Measurements from ENCODE around the gene TSC22D3.
"Not testable (repeated sequence)": the region's sequence is repeated elsewhere in the genome, so short reads cannot be mapped to it uniquely, and the experiment has no call there.

The TSC22D3 gene

DNA sequence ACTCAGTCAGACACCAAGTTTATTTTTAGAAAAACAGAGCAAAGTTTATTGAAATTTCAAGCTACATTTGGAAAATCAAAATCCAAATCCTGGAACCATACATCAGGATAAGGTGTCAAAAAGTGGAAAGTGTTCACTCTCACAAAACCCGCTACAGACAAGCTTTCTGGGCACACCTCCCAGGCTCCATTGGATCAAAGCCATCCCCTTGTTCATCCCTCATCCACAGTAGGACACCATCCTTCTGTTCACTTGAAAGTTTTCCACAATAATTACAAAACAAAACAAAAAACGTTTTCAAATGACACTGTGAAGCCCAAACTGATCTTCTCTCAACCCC is 62.4 kb downstream of the TSC22D3 start:
- peak in 4 of 58 donors; percentile 0 to 3 (median 2) for DNase-seq

DNA sequence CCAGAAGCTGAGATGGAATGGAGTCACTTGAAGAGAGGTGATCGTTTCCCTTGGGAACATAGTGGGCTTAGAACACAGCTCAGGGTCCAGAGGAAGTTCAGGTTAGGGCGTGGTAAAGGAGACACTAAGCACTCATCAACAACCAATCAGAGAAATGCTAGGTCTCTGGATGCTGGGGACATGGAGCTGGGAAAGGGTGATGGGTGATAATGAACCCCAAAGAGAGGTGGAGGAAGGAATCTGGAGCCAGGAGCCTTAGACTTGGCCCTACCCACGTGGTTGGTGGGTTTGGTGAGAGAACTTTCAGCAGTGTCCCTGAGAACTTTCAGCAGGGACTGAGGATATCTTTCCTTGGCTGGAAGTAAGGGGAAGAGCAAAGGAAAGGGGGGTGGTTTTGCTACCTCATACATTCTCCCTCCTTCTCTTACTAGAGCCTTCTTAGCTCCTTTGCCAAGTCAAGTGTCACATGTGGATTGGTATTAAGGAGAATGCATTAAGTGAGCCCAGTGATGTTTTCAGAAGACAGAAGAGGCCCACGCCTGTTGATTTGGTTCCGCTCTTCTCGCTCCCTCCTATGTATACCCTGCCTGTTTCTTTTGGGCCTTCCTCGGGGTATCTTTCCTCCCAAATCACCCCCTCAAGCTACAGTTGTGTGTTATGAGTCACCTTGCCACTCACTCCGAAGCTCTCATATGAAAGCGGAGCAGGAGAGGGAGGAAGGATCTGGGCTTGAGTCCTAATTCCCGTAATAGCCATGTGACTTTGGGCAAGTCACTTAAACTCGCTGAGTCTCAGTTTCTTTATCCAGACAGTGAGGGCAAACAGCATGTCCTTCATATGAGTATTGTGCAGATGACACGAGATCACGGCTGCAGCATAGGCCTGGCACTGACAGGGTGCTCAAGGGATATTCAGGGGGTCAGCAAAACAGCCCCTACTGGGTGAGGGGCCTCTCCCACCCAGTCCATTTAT is 63.1 kb downstream of the TSC22D3 start:
- DNase-seq: peak in 1 of 58 donors; percentile 1

DNA sequence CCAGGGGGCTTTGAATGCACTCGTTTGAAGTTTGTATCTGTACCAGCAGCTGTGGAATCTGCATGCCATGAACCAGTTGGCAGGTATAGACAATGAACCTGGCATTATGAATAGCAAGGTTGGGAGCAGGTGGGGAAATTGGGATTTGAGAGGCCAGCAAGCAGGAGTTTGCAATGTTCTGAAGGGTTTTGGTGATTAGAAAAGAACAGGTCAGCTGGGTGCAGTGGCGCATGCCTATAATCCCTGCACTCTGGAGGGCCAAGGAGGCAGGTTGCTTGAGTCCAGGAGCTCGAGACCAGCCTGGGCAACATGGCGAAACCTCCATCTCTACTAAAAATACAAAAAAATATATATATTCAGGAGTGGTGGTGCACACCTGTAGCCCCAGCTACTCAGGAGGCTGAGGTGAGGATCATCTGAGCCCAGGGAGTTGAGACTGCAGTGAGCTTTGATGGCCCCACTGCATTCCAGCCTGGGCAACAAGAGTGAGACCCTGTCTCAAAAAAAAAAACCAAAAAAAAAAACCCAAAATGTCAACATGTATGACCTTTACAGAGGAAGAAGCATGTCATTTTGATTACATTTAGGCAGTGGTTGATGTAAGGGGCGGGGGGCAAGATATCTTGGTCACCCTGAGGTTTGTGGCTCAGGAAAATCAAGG is 63.9 kb downstream of the TSC22D3 start:
- DNase-seq: no peak

DNA sequence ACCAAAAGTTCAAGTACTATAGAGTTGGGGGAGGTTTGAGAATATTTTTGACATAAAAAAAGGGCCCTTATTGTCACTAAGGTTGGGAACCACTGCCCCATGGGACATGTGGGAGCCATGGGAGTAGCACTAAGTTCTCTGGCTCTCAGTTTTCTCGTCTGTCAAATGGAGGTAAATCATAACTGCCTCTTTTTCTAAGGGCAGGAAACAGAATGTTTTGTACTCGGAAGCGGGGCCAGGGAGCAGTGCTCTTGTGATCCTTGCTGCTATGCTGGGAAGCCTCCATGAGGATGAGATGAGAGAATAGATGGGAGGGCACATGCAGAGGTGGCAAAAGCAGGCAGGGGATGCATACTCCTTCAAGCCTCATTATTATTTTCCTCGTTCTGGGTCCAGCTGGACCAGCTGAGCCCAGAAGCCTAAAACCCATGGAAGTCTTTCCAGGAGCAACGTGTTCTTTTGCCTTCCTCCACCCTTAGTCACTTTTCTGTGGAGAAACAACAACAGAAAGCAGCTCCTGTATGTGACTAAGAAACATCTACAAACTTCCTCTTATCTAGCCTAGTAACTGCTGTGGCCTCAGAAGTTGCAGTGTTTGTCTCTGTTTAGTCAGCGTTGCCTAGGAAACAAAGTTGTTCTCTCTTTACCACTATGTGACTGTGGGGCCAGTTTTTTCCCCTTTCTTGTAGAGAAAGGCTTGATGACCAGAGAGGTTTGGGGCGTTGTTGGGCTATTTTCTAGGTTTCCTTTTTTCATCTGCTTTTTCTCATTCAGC is 64.8 kb downstream of the TSC22D3 start:
- DNase-seq: peak in 2 of 58 donors; percentile 1 to 31

DNA sequence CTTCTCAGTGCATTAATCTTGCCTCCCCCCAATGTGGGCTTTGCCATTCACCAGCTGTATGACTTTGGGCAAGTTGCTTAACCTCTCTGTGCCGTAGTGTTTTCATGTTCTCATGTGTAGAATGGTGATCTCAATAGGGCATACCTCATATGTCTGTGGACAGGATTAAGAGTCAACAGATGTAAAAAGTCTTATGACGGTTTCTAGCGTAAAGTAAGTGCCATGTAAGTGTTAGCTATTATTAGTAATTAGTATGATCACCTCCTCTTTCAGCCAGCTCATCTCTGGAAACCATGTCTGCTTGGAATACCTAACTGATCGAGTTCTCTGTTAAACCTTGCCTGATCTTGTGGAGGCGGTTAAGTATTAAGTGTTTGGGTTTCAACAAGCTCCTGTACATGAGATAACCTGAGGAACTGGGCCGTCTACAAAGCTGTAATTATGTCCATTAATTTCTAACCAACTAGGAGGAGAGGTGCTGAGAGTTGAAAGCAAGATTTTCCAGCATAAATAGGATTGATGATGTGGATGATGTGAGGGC is 66.3 kb downstream of the TSC22D3 start:
- no peak for DNase-seq

DNA sequence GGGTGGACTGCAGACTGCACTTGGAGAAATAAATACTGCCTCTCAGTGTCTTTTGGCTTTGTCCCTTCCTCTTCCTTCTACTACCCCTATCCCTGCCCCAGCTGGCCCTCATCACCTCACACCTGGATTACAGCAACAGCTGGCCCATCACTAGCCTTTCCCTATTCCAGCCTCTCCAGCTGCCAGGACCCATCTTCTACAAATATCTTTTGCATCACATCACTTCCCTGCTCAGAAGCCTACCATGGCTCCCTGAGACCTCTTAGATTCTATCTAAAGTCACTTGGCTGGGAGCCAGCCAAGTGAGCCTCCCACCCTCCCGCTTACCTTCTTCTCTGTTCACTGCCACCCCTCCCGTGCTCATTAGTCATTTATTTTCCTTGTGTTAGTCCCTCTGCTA is 66.8 kb downstream of the TSC22D3 start:
- DNase-seq: no peak

DNA sequence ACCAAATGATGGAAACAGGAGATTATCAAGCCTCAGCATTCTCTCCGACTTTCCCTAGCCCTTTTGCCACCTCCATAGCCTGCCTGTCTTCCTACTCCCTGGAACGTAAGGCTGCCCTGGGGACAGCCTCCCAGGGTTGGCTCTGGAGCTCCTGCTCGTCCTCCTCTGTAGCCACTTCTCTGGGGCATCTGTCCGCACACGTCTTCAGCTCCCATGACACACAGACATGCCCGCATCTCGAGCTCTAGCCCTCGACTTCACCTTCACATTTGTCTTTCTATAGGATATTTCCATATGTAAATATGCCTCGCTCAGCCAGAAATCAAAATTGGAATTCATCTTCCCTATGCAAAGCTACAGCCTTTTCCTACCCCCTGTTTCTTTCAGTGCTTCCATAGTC is 67.7 kb downstream of the TSC22D3 start:
- no peak for DNase-seq

DNA sequence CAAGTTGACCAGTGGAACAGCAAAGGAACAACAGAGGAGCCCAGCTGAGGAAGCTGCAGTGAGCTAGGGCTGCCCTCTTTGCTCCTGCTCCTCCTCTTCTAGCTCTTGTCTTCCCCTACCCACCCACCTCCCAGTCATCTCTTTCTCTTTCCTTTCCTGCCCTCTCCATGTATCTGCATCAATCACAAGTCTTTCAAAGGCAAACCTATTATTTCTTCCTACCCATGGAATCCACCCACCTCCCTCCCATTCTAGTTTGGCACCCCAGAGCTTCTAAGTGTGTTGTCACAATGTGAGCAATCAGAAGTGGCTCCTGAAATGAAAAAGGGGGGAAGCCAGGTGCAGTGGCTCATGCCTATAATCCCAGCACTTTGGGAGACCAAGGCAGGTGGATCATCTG is 69.3 kb downstream of the TSC22D3 start:
- DNase-seq: no peak

DNA sequence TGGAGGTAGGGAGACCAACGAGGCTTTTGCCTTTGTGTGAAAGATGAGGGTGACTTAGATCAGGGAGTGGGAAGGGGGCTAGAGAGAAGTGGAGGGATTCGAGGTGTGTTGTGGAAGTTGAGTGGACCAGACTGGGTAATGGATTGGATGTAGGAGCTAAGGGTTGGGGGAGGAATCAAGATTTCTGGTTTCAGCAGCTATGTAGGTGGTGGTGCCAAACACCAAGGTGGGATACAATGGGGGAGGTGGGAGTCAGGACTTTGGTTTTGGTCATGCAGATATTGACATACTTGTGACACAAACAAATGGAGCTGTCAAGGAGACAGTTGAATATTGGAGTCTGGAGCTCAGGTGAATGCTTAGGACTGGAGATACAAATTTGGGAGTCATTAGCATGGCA is 71.0 kb downstream of the TSC22D3 start:
- no peak for DNase-seq

DNA sequence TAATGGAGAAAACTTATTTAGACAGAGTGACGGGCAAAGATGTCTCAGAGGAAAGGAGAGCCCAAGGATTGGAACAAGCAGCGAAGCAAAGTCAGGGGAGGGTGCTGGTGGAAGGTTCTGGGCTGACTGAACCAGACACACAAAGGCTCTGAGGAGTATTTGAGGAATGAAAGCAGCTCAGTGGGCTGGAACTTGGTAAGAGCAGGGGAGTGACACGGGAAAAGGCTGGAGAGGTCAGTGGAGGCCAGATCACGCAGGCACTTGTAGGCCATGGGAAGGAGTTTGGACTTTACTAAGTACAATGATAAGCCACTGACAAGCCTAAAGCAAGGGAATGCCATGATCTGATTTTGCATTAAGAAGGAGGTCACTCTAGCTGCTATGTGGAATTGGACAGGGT is 71.4 kb downstream of the TSC22D3 start:
- no peak for DNase-seq

DNA sequence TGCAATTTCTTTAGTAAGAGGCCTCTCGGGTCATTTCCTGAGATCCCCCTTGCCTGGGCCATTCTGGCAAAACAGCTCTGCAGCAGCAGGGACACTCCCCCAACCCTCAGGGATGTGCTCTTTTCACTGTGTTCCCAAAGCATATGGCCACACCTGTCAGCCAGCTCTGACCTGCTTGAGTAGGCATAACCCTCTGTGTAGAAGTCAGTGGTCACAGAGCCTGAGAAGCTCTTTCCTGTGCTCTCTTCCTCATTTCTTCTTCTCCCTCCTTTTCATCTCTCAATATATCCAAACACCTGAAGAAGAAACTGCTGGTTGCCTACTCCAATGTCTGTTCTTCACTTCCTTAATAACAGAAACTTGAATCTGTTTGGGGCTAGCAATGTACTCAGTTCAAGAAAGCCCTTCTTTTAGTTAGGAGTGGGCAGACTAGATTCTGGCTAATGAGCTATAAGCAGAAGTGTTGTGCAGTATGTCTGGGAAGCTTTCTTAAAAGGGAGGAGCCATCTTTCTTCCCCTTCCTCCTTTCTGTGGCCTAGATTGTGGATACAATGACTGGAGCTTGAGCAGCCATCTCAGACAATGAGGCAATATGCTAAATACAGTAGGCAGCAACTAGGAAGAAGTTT is 74.0 kb downstream of the TSC22D3 start:
- DNase-seq: no peak

DNA sequence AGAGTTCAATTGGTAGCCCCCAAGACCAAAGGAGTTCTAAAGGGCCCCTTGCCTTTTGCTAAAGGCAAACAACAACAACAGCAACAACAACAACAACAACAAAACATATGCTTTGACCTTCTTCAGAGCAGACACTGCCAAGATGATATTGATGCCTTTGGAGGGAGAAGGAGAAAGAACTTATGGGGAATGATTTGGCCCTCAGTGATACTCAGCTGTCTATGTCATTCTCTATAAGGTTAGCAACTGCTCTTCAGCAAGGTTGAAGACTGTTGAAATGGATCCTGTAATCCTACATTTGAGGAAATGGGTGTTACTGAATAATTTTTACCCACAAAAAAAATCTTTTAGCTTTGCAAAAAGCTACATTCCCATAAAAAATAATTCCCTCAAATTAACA is 74.8 kb downstream of the TSC22D3 start:
- no peak for DNase-seq

DNA sequence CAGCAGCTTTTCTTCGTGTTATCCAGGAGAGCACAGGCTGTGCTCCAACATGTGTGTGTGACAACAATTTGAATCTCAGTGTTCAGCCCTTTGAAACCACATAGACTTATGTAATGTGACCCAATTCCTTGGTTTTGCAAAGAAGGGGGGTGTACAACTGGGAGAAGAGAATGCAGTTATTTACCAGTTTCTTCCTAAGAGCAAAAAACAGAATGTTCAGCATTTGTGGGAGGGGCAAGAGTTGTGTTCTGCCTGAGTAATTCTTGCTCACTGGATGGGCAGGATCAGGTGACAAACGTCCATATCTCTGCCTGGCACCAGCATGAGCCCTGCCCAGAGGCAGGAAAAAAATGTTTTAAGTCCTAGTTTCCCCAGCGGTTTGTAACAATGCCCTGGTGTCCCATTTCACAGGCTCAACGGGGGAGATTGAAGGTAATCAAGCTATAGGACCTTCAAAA is 75.2 kb downstream of the TSC22D3 start:
- DNase-seq: peak in 10 of 58 donors; percentile 0 to 46 (median 8)

DNA sequence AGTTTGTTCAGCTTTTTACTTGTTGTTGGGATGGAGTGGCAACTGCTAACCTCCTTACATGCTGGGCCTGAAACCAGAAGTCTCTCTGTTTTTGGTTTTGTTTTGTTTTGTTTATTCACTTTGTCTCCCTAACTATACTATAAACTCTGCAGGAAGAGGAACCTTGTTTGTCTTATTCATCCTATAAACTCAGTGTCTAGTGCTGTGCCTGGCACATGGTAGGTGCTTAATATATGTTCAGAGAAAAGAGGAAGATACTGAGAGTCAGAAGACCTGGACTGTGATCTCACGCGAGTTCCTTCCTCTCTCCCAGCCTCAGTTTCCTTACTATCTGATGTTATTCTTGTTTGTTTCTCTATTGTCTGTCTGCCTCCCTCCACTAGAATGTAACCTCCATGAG is 76.0 kb downstream of the TSC22D3 start:
- no peak for DNase-seq

DNA sequence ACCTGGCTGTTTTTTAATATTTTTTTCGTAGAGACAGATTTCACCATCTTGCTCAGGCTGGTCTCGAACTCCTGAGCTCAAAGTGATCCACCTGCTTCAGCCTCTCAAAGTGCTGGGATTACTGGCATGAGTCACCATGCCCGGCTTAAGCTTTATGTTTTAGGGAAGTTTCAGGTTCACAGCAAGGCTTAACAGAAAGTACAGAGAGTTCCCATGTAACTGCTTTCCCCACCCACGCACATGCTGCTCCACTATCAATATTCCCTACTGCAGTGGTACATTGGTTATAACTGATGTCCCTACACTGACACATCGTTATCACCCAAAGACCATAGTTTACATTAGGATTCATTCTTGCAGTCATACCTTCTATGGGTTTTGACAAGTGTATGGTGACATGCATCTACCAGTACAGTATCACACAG is 84.6 kb downstream of the TSC22D3 start:
- no peak for DNase-seq

DNA sequence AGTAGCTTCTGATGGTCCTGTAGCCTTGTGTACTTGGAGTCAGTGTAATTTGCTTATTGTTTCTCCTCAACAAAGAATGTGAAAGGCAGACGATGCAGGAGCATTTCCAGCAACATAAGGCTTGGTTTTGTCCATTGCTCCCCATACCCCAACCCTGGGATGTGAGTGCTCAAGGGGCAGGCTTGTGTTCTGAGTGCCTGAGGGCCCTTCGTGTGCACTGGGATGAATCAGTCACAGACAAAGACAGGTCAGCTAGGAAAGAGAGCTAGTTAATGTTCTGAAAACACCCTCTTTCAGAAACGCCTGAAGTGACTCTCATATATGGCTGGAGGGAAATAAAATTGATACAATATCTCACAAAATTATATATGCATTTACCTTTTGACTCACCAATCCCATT is 88.1 kb downstream of the TSC22D3 start:
- no peak for DNase-seq

DNA sequence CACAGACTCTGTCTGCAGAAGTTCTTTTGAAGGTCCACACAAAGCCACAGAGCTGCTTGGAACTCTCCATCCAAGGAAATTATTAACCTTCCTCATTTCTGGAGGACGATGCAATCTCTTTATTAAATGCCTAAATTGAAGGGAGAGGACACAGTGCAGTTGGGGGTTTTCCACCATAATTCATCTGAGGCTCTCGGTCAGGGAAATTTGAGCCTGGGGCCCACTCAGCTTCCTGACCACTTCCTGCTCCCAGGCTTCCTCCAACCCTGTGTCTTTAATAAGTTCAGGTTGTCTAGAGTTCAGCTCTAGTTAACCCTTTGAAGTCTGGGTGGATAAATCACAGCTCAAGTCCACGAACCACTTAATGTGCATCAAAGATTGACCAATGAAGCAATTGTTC is 88.8 kb downstream of the TSC22D3 start:
- no peak for DNase-seq

DNA sequence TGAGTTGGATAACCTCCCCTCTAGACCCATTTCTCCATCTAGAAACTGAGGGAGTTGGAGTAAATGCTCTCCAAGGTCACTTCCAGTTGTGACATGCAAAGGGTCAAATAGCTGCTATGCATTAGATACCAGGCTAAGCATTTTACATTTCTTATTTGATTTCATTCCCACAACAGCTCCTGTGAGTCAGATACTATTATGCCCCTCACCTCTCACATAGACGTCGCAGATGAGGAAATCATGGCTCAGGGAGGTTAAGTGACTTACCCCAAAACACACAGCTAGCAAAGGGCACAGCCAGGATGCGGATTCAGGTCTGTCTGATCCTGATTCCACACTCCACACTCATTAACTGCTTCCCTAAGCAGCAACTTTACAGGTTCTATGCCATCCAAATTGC is 89.6 kb downstream of the TSC22D3 start:
- DNase-seq: no peak

DNA sequence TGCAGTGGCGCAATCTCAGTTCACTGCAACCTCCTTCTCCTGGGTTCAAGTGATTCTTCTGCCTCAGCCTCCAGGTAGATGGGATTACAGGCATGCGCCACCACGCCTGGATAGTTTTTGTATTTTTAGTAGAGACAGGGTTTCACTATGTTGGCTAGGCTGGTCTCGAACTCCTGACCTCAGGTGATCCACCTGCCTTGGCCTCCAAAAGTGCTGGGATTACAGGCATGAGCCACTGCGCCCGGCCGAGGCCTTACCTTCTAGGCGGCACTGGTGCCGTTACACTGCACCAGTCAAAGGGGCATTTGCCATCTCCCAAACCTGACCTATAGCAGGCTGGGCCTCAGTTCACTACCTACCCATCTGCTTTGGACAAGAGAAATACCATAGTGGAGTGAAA is 90.0 kb downstream of the TSC22D3 start:
- DNase-seq: not testable (repeated sequence)

DNA sequence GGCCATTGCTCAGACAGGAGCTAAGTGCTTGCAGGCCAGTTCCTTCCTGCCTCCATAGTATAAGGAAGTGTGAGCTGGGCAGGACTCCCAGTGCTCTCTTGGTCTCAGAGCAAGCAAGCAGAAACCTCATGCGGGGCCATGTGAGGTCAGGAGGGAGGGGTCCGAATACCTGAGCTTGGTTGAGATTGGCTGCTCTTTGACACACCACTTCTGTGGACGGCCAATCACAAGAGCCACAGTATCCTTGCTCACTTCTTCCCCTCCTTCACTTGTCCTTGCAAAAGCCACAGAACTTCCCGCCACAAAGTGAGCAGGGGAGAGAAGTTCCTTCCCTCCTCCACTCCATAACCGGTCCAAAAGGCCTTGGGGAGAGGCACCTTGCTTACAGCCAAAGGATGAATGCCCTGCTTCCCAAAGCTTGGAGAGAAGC is 90.6 kb downstream of the TSC22D3 start:
- peak in 22 of 58 donors; percentile 0 to 48 (median 2) for DNase-seq

DNA sequence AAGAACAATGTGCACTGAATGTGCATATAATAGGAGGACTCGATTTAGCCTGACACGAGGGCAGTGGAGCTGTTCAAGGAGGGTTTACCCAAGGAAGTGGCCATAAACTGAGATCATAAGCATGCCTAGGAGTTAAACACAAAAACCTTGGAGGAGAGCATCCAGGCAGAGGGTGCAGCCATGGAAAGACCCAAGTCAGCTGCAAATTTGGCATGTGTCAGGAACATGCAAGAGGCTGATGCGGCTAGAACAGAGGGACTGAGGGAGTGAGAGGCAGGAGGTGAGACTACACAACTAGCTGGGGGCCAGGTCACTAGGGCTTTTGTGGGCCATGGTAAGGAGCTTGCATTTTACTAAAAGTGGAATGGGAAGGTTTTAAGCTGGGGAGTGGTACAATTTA is 91.7 kb downstream of the TSC22D3 start:
- no peak for DNase-seq
